Lower leg skin (tissue), 4 donors: ENCODE results near the gene SRRM4. TPM values are rescaled to one million over a fixed set of nuclear protein-coding genes. Genes with fewer than 3 reads are reported as not detected.

Source experiments
- DNase-seq, 2 donors: peaks; one replicate each; pipeline ENCODE4 v3.0.0-alpha.2; 2019; ENCODE audit warnings: low spot score in 2 of 2
- H3K4me3 ChIP-seq: fragments of 200-600 bp; sonication (generic); 2 replicates; pipeline ENCODE4 v1.5.1; 2017; ENCODE audit warnings: mild to moderate bottlenecking, low read depth; ENCODE audit not compliant: poor library complexity, severe bottlenecking
- CTCF ChIP-seq, 3 donors: fragments of 450-650 bp; IDR thresholded peaks; one replicate each; pipeline ENCODE4 v1.5.1; 2016; ENCODE audit warnings: antibody characterized with exemption in 3 of 3, mild to moderate bottlenecking in 3 of 3, moderate library complexity in 2 of 3
- POLR2A ChIP-seq, 2 donors: fragments of 450-650 bp; IDR thresholded peaks; one replicate each; pipeline ENCODE4 v1.6.1; 2016 to 2017; ENCODE audit warnings: antibody characterized with exemption in 2 of 2, mild to moderate bottlenecking in 1 of 2, moderate library complexity in 1 of 2
- WGBS, 2 donors: methylation state at CpG; one replicate each; pipeline ENCODE4 v1.1.5; 2018; 5-methylcytosine and 5-hydroxymethylcytosine counted together
- intact Hi-C: fragments of 100-400 bp; cut with DNase I; formaldehyde crosslinking; loops from one replicate; pipeline ENCODE4 v1.15.0; 2023; ENCODE audit warnings: low total_unique reads
- total RNA-seq, 4 donors: library from RNA; depleted of rRNA; stranded (reverse); fragments of >200 nt; gene quantifications; one replicate each; pipeline ENCODE4 v1.1.0, GENCODE V29; 2016

Gene SRRM4
- total RNA-seq = under 1 TPM in 1 of 4 donors, not detected in 3; 0.03 TPM

GRCh38 chr12:118981285-118982211 lies at the start of gene SRRM4:
Gene SRRM4 (plus strand): TSS chr12:118981541. CDS start chr12:118981883, 342 bp downstream.
- H3K4me3 ChIP-seq = no peak within 1 kb of the TSS
- TF ChIP-seq CTCF (IDR thresholded peaks at IDR 0.05) = no peak
- TF ChIP-seq POLR2A (IDR thresholded peaks at IDR 0.05) = no peak
- intact Hi-C loops = no loop called here
- DNase-seq = no peak
- 0 to 2% methylated on average over 53 to 56 of the region's 64 CpGs for WGBS, 2 donors

- no peak for TF ChIP-seq POLR2A (IDR thresholded peaks at IDR 0.05)
- no peak for TF ChIP-seq CTCF (IDR thresholded peaks at IDR 0.05)
- H3K4me3 ChIP-seq = no peak overlapping the region
- intact Hi-C loops = no loop called here
- no peak for DNase-seq
- WGBS, 2 donors = 57 to 69% methylated on average over 10 of the region's 10 CpGs
Observed at GRCh38 chr12:118946256-118946655, 35.1 kb upstream of the SRRM4 start.

GRCh38 chr12:118958520-118958919 lies 22.8 kb upstream of the SRRM4 start:
- TF ChIP-seq CTCF (IDR thresholded peaks at IDR 0.05) = no peak
- no peak for TF ChIP-seq POLR2A (IDR thresholded peaks at IDR 0.05)
- intact Hi-C loops = no loop called here
- WGBS, 2 donors = 56 to 65% methylated on average over 5 of the region's 5 CpGs
- no peak for DNase-seq
- H3K4me3 ChIP-seq = no peak overlapping the region

GRCh38 chr12:118959348-118959747 lies 22.0 kb upstream of the SRRM4 start:
- no peak overlapping the region for H3K4me3 ChIP-seq
- no peak for DNase-seq
- intact Hi-C loops = no loop called here
- 62 to 72% methylated on average over 4 of the region's 4 CpGs for WGBS, 2 donors
- no peak for TF ChIP-seq CTCF (IDR thresholded peaks at IDR 0.05)

GRCh38 chr12:118959985-118960560 lies 21.3 kb upstream of the SRRM4 start:
- no peak overlapping the region for H3K4me3 ChIP-seq
- no peak for TF ChIP-seq CTCF (IDR thresholded peaks at IDR 0.05)
- no peak for TF ChIP-seq POLR2A (IDR thresholded peaks at IDR 0.05)
- DNase-seq = no peak
- WGBS, 2 donors = 58 to 59% methylated on average over 2 of the region's 2 CpGs
- intact Hi-C loops = no loop called here
